Erythroblast (primary cell): ENCODE results near the gene PROM2.

Experiments
- GATA1 ChIP-seq: IDR thresholded peaks from 2 replicates; pipeline ENCODE4 v1.6.1; 2011; ENCODE audit warnings: low read depth, mild to moderate bottlenecking, control low read depth, low read length, moderate library complexity
- POLR2A ChIP-seq: IDR thresholded peaks from 2 replicates; pipeline ENCODE4 v1.6.1; 2011; ENCODE audit warnings: mild to moderate bottlenecking, low read length

DNA sequence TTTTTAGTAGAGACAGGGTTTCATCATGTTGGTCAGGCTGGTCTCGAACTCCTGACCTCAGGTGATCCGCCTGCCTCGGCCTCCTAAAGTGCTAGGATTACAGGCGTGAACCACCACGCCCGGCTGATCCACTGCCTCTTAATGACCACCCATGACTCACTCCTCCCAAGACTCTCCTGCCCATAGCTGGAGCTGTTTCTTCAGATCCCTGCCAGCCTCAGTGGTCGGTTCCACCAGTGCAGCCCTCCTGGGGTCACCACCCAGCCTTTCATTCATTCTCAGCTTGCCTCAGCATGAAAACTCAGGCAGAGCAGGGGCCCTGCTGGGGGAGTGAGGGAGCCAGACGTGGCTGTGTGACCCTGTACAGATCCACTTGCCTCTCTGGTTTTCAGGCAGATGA lies 35.4 kb downstream of the PROM2 start:
- TF ChIP-seq POLR2A (no peak), GATA1 (no peak)
